Loucy (cell line): ENCODE data around the gene ZNF74.

Experiments
- CTCF ChIP-seq: fragments of 200-600 bp; sonication (generic); conservative IDR thresholded peaks from 2 replicates; pipeline ENCODE4 v1.5.1; 2014; ENCODE audit warnings: mild to moderate bottlenecking, antibody characterized with exemption, low read length
- EZH2phosphoT487 ChIP-seq: fragments of 200-600 bp; IDR thresholded peaks from 2 replicates; pipeline ENCODE4 v1.6.1; 2018; ENCODE audit warnings: antibody characterized with exemption, mild to moderate bottlenecking, moderate library complexity, borderline replicate concordance

GRCh38 chr22:20397498-20397897 is 3.5 kb downstream of the ZNF74 start:
- TF ChIP-seq CTCF, result no peak
- TF ChIP-seq EZH2phosphoT487, result no peak
